K562 (cell line): ENCODE data around the gene CEACAM18. TPM values are rescaled to one million over a fixed set of nuclear protein-coding genes. Genes with fewer than 3 reads are reported as not detected.

Experiments used
- ATAC-seq: fragments of 200-7000 bp; cut with Tn5 transposase; 3 replicates; pipeline ENCODE4 v1.9.1; 2020; ENCODE audit warnings: moderate library complexity
- BruUV-seq: library from RNA; stranded (reverse); fragments of 400-500 nt; replicated peaks from 2 replicates; lab custom pipeline; 2021; lab: Mats Ljungman, UMichigan
- CTCF ChIA-PET: fragments of 300-600 bp; formaldehyde crosslinking; extraction: SDS; loops from one replicate; lab custom pipeline; 2021; ENCODE audit warnings: low intra/inter-chr PET ratio; lab: Yijun Ruan, JAX
- POLR2A ChIA-PET: fragments of 300-600, 350-650 bp; sonication (Branson Sonifier 250); formaldehyde crosslinking; extraction: SDS; loops from one replicate; lab custom pipeline; 2021; ENCODE audit warnings: antibody characterized with exemption, inconsistent platforms; lab: Yijun Ruan, JAX
- DNase-seq, 4 experiments: peaks; one replicate each; pipeline versions ENCODE4 v3.0.0 to v3.0.0-alpha.2; 2011 to 2018; ENCODE audit warnings: low spot score in 3 of 4, mixed read lengths in 3 of 4; ENCODE audit errors: extremely low read depth in 1 of 4
- FAIRE-seq: peaks from 2 replicates; lab custom pipeline; 2011; peaks lifted over from hg19 to GRCh38; lab: Jason Lieb, UNC
- H2AFZ ChIP-seq: 2 replicates; pipeline ENCODE4 v1.6.0; 2011; ENCODE audit warnings: low read depth, low read length, control low read depth, inconsistent platforms
- H3K27ac ChIP-seq: fragments of 200-600 bp; 3 replicates; pipeline ENCODE4 v1.8.0; 2011; ENCODE audit warnings: low read depth, mild to moderate bottlenecking, control low read depth, inconsistent platforms, low read length, moderate library complexity, mixed read lengths; ENCODE audit errors: extremely low read depth
- H3K27me3 ChIP-seq, 2 experiments: fragments of 300-600 bp in 1 of 2; 2 replicates in 1 of 2; 3 replicates in 1 of 2; pipeline versions ENCODE4 v1.6.0 to v1.8.0; 2011; ENCODE audit warnings: inconsistent platforms in 2 of 2, low read length in 2 of 2, mild to moderate bottlenecking in 1 of 2, mixed read lengths in 1 of 2, moderate library complexity in 1 of 2; ENCODE audit not compliant: control insufficient read depth in 2 of 2, insufficient read depth in 2 of 2
- H3K36me3 ChIP-seq: fragments of 300-600 bp; 3 replicates; pipeline ENCODE4 v1.8.0; 2011; ENCODE audit warnings: mild to moderate bottlenecking, low read length, inconsistent platforms; ENCODE audit not compliant: control insufficient read depth, insufficient read depth
- H3K4me1 ChIP-seq, 2 experiments: fragments of 200-600 bp in 1 of 2; replicated peaks in 1 of 2; 2 replicates in 1 of 2; 3 replicates in 1 of 2; pipeline versions ENCODE4 v1.5.1 to v1.8.0; 2011; ENCODE audit warnings: inconsistent platforms in 2 of 2, low read length in 2 of 2, mild to moderate bottlenecking in 1 of 2, mixed read lengths in 1 of 2, moderate library complexity in 1 of 2; ENCODE audit not compliant: control insufficient read depth in 2 of 2, insufficient read depth in 2 of 2
- H3K4me2 ChIP-seq: 2 replicates; pipeline ENCODE4 v1.6.1; 2011; ENCODE audit warnings: low read length, control low read depth, inconsistent platforms, mixed read lengths; ENCODE audit not compliant: insufficient read depth
- H3K4me3 ChIP-seq: fragments of 200-600 bp; sonication (generic), shearing (Covaris generic); 2 replicates; pipeline ENCODE4 v1.5.1; 2016; ENCODE audit warnings: control low read depth, inconsistent platforms
- H3K79me2 ChIP-seq: fragments of 200-600 bp; 3 replicates; pipeline ENCODE4 v1.8.0; 2011; ENCODE audit warnings: low read length, inconsistent platforms; ENCODE audit not compliant: control insufficient read depth, insufficient read depth
- H3K9ac ChIP-seq, 2 experiments: 2 replicates each; pipeline versions ENCODE4 v1.6.0 to v1.6.1; 2011; ENCODE audit warnings: low read depth in 2 of 2, low read length in 2 of 2, control low read depth in 1 of 2, inconsistent platforms in 1 of 2, mild to moderate bottlenecking in 1 of 2, mixed read lengths in 1 of 2; ENCODE audit not compliant: insufficient read depth in 1 of 2
- H3K9me1 ChIP-seq: one replicate; pipeline ENCODE4 v1.6.0; 2011; ENCODE audit warnings: inconsistent platforms, mild to moderate bottlenecking, low read length, moderate library complexity; ENCODE audit not compliant: control insufficient read depth, insufficient read depth
- H3K9me3 ChIP-seq: replicated peaks from 2 replicates; pipeline ENCODE4 v1.5.1; 2011; ENCODE audit warnings: low read depth, low read length, inconsistent platforms; ENCODE audit not compliant: control insufficient read depth, insufficient read depth
- H4K20me1 ChIP-seq: replicated peaks from 2 replicates; pipeline ENCODE4 v1.6.1; 2011; ENCODE audit warnings: low read length, inconsistent platforms, mixed read lengths; ENCODE audit not compliant: control insufficient read depth, insufficient read depth
- ATF4 ChIP-seq: fragments of 450-650 bp; formaldehyde crosslinking; IDR thresholded peaks from 2 replicates; pipeline ENCODE4 v1.4.0; 2022; ENCODE audit warnings: mild to moderate bottlenecking, moderate library complexity
- NR2C1 ChIP-seq, 2 experiments: fragments of 450-650 bp; IDR thresholded peaks; 2 replicates each; pipeline ENCODE4 v1.6.1; 2017; ENCODE audit warnings: mild to moderate bottlenecking in 2 of 2, antibody characterized with exemption in 1 of 2, inconsistent platforms in 1 of 2, missing compliant biosample characterization in 1 of 2, missing genetic modification characterization in 1 of 2
- WGBS: fragments of 100-300 bp; shearing (Covaris generic); methylation state at CpG from one replicate; pipeline ENCODE4 v1.1.6; 2016; ENCODE audit warnings: low coverage, mixed read lengths; ENCODE audit not compliant: insufficient coverage; ENCODE audit errors: missing lambda C conversion rate; 5-methylcytosine and 5-hydroxymethylcytosine counted together
- in situ Hi-C: fragments of 300-500 bp; cut with MboI; formaldehyde crosslinking; loops from 4 replicates; pipeline ENCODE4 v1.15.0; 2018; ENCODE audit warnings: inconsistent platforms, mixed read lengths
- intact Hi-C: fragments of 100-400 bp; cut with micrococcal nuclease; formaldehyde crosslinking; loops from 2 replicates; pipeline ENCODE4 v1.14.2; 2022
- polyA plus RNA-seq, 8 experiments: library from polyadenylated mRNA; depleted of rRNA in 4 of 8; stranded (reverse) in 5 of 8; unstranded in 3 of 8; fragments of >200 nt; fragmentation: Nextera tagmentation in 2 of 8; fragmentation: Illumina TruSeq in 1 of 8; extraction: Ambion mirVana in 2 of 8; extraction: Trizol in 1 of 8; gene quantifications; 2 replicates each; pipeline versions ENCODE4 v1.2.1 to v1.2.3, GENCODE V29; 2011 to 2014; ENCODE audit warnings: inconsistent platforms in 1 of 8, missing spikeins in 1 of 8
- total RNA-seq, 7 experiments: library from RNA; depleted of rRNA in 6 of 7; stranded (reverse); fragments of >200 nt in 6 of 7; fragmentation: Illumina TruSeq in 2 of 7; extraction: Trizol in 2 of 7; gene quantifications; 2 replicates each; pipeline versions ENCODE4 v1.2.1 to v1.2.3, GENCODE V29; 2011 to 2021; ENCODE audit warnings: low replicate concordance in 1 of 7
- TF ChIP-seq, protein P1 (sequence below): fragments of 450-650 bp; IDR thresholded peaks from 2 replicates; pipeline ENCODE4 v1.6.1; 2017; ENCODE audit warnings: antibody characterized with exemption, mild to moderate bottlenecking

CEACAM18 gene
- total and polyA plus RNA-seq, 9 of the 15 experiments (the other 6 are each of a cell fraction or from before 2014, with no cell fraction given) = 0.08 to 0.24 (median 0.15) TPM; not detected in 3

- TF ChIP-seq, protein P1, sequence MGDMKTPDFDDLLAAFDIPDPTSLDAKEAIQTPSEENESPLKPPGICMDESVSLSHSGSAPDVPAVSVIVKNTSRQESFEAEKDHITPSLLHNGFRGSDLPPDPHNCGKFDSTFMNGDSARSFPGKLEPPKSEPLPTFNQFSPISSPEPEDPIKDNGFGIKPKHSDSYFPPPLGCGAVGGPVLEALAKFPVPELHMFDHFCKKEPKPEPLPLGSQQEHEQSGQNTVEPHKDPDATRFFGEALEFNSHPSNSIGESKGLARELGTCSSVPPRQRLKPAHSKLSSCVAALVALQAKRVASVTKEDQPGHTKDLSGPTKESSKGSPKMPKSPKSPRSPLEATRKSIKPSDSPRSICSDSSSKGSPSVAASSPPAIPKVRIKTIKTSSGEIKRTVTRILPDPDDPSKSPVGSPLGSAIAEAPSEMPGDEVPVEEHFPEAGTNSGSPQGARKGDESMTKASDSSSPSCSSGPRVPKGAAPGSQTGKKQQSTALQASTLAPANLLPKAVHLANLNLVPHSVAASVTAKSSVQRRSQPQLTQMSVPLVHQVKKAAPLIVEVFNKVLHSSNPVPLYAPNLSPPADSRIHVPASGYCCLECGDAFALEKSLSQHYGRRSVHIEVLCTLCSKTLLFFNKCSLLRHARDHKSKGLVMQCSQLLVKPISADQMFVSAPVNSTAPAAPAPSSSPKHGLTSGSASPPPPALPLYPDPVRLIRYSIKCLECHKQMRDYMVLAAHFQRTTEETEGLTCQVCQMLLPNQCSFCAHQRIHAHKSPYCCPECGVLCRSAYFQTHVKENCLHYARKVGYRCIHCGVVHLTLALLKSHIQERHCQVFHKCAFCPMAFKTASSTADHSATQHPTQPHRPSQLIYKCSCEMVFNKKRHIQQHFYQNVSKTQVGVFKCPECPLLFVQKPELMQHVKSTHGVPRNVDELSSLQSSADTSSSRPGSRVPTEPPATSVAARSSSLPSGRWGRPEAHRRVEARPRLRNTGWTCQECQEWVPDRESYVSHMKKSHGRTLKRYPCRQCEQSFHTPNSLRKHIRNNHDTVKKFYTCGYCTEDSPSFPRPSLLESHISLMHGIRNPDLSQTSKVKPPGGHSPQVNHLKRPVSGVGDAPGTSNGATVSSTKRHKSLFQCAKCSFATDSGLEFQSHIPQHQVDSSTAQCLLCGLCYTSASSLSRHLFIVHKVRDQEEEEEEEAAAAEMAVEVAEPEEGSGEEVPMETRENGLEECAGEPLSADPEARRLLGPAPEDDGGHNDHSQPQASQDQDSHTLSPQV = peak; percentile 33; the same call in 1 of the 2 replicates
Measured at GRCh38 chr19:51501594-51502263, 23.4 kb downstream of the CEACAM18 start, which contains the start of gene SIGLEC12 (continued).

GRCh38 chr19:51503286-51503817 is 25.0 kb downstream of the CEACAM18 start:
- intact Hi-C loops (no loop called here), in situ Hi-C loops (no loop called here)
- Histone ChIP-seq H3K9me1 (no peaks in the 10 kb centered on the region), H4K20me1 (no peaks in the 10 kb centered on the region), H3K4me1 (peaks cover 31 to 40% of the 10 kb centered on the region in 2 experiments), H3K4me3 (no peak overlapping the region), H3K9me3 (no peaks in the 10 kb centered on the region; the same call in 1 of the 2 replicates), H3K27me3 (no peaks in the 10 kb centered on the region), H3K79me2 (peaks cover 2% of the 10 kb centered on the region; the same call in 2 of the 3 replicates), H2AFZ (no peak overlapping the region), H3K27ac (no peak overlapping the region), H3K36me3 (no peaks in the 10 kb centered on the region), H3K4me2 (no peak overlapping the region), H3K9ac (no peak overlapping the region)
- ChIA-PET CTCF (no interaction called here), POLR2A (no interaction called here)
- BruUV-seq = no TSS peak
- 68% methylated on average over 5 of the region's 5 CpGs for WGBS
- TF ChIP-seq NR2C1 (IDR thresholded peaks at IDR 0.05) (peak; percentile 51), NR2C1 (tag; IDR thresholded peaks at IDR 0.05) (peak; percentile 42; the same call in 1 of the 2 replicates), ATF4 (CRISPR knock-in tag) (no peak)
- DNase-seq (no peak), FAIRE-seq (no peak), ATAC-seq (no peak)
